IMR-90 (cell line): ENCODE data around the gene GARIN5A.

ENCODE experiments used
- BHLHE40 ChIP-seq: fragments of 150-350 bp; IDR thresholded peaks from 2 replicates; pipeline ENCODE4 v1.6.1; 2016; ENCODE audit warnings: mild to moderate bottlenecking, low read depth, low read length
- CEBPB ChIP-seq: IDR thresholded peaks from 2 replicates; pipeline ENCODE4 v1.6.1; 2012; ENCODE audit warnings: low read depth, low read length, improper control_type of control experiment
- FOS ChIP-seq: fragments of 150-350 bp; IDR thresholded peaks from 2 replicates; pipeline ENCODE4 v1.6.1; 2016; ENCODE audit warnings: low read depth, low read length
- MAFK ChIP-seq: IDR thresholded peaks from 2 replicates; pipeline ENCODE4 v1.6.1; 2012; ENCODE audit warnings: low read depth, low read length, improper control_type of control experiment
- MAZ ChIP-seq: IDR thresholded peaks from 2 replicates; pipeline ENCODE4 v1.6.1; 2012; ENCODE audit warnings: low read depth, mild to moderate bottlenecking, low read length, improper control_type of control experiment, moderate library complexity, borderline replicate concordance
- MXI1 ChIP-seq: IDR thresholded peaks from 2 replicates; pipeline ENCODE4 v1.6.1; 2012; ENCODE audit warnings: low read depth, mild to moderate bottlenecking, low read length, moderate library complexity, borderline replicate concordance
- NFE2L2 ChIP-seq: fragments of 150-350 bp; IDR thresholded peaks from 2 replicates; pipeline ENCODE4 v1.6.1; 2016; ENCODE audit warnings: low read depth, mild to moderate bottlenecking, low read length
- POLR2A ChIP-seq: IDR thresholded peaks from 2 replicates; pipeline ENCODE4 v1.6.1; 2012; ENCODE audit warnings: mild to moderate bottlenecking, low read depth, low read length
- RAD21 ChIP-seq: IDR thresholded peaks from 2 replicates; pipeline ENCODE4 v1.6.1; 2012; ENCODE audit warnings: low read length, improper control_type of control experiment
- RCOR1 ChIP-seq: IDR thresholded peaks from 2 replicates; pipeline ENCODE4 v1.6.1; 2012; ENCODE audit warnings: mild to moderate bottlenecking, low read length, improper control_type of control experiment; ENCODE audit not compliant: insufficient replicate concordance
- RFX5 ChIP-seq: IDR thresholded peaks from 2 replicates; pipeline ENCODE4 v1.8.0; 2012; ENCODE audit warnings: low read depth, mild to moderate bottlenecking, low read length, moderate library complexity
- SMC3 ChIP-seq: fragments of 150-350 bp; IDR thresholded peaks from 2 replicates; pipeline ENCODE4 v1.6.1; 2016; ENCODE audit warnings: low read depth, mild to moderate bottlenecking, antibody characterized with exemption, low read length, moderate library complexity
- USF2 ChIP-seq: fragments of 150-350 bp; IDR thresholded peaks from 2 replicates; pipeline ENCODE4 v1.6.1; 2017; ENCODE audit warnings: mild to moderate bottlenecking, antibody characterized with exemption, low read length, low read depth
- TF ChIP-seq, protein P1 (sequence below): conservative IDR thresholded peaks from 2 replicates; pipeline ENCODE4 v1.5.1; 2012; ENCODE audit warnings: mild to moderate bottlenecking, low read depth, low read length, improper control_type of control experiment

- TF ChIP-seq, protein P1, sequence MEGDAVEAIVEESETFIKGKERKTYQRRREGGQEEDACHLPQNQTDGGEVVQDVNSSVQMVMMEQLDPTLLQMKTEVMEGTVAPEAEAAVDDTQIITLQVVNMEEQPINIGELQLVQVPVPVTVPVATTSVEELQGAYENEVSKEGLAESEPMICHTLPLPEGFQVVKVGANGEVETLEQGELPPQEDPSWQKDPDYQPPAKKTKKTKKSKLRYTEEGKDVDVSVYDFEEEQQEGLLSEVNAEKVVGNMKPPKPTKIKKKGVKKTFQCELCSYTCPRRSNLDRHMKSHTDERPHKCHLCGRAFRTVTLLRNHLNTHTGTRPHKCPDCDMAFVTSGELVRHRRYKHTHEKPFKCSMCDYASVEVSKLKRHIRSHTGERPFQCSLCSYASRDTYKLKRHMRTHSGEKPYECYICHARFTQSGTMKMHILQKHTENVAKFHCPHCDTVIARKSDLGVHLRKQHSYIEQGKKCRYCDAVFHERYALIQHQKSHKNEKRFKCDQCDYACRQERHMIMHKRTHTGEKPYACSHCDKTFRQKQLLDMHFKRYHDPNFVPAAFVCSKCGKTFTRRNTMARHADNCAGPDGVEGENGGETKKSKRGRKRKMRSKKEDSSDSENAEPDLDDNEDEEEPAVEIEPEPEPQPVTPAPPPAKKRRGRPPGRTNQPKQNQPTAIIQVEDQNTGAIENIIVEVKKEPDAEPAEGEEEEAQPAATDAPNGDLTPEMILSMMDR: no peak
- TF ChIP-seq SMC3: no peak
- no peak for TF ChIP-seq POLR2A
- no peak for TF ChIP-seq RCOR1
- no peak for TF ChIP-seq RAD21
- TF ChIP-seq USF2: no peak
- TF ChIP-seq MAFK: no peak
- no peak for TF ChIP-seq BHLHE40
- no peak for TF ChIP-seq MAZ
- no peak for TF ChIP-seq FOS
- no peak for TF ChIP-seq CEBPB
- no peak for TF ChIP-seq NFE2L2
- TF ChIP-seq RFX5: no peak
- no peak for TF ChIP-seq MXI1
Measured at GRCh38 chr19:50428772-50429463, 47.7 kb downstream of the GARIN5A start.
